Gastroesophageal sphincter (tissue), 4 donors: Measurements from ENCODE around the gene HMOX1. TPM values are rescaled to one million over a fixed set of nuclear protein-coding genes. Genes with fewer than 3 reads are reported as not detected.

Experiments used
- ATAC-seq: fragments of 150-250 bp; one replicate; pipeline ENCODE4 v1.9.1; 2016; ENCODE audit warnings: mild to moderate bottlenecking, moderate library complexity
- H3K27ac ChIP-seq, 4 donors: fragments of 200-600 bp; sonication (generic) in 3 of 4; 1 replicate in 3 of 4; 2 replicates in 1 of 4; pipeline ENCODE4 v1.5.1; 2016 to 2019
- H3K27me3 ChIP-seq: fragments of 200-600 bp; sonication (generic); one replicate; pipeline ENCODE4 v1.5.1; 2019
- H3K36me3 ChIP-seq, 2 donors: fragments of 200-600 bp; sonication (generic); one replicate each; pipeline ENCODE4 v1.5.1; 2019; ENCODE audit warnings: control low read depth in 1 of 2
- H3K4me1 ChIP-seq, 3 donors: fragments of 200-600 bp; sonication (generic); 1 replicate in 2 of 3; 2 replicates in 1 of 3; pipeline ENCODE4 v1.5.1; 2016 to 2019; ENCODE audit warnings: control low read depth in 2 of 3
- H3K4me3 ChIP-seq, 2 donors: fragments of 200-600 bp; sonication (generic); one replicate each; pipeline ENCODE4 v1.5.1; 2019; ENCODE audit warnings: mild to moderate bottlenecking in 1 of 2, moderate library complexity in 1 of 2
- H3K9me3 ChIP-seq, 3 donors: fragments of 200-600 bp; sonication (generic); one replicate each; pipeline ENCODE4 v1.5.1; 2017 to 2019; ENCODE audit warnings: control low read depth in 2 of 3
- CTCF ChIP-seq, 4 experiments: fragments of 200-600 bp in 2 of 4; fragments of 450-650 bp in 2 of 4; sonication (generic) in 1 of 4; IDR thresholded peaks; one replicate each; pipeline ENCODE4 v1.5.1; 2017 to 2019; ENCODE audit warnings: antibody characterized with exemption in 4 of 4, mild to moderate bottlenecking in 2 of 4, moderate library complexity in 2 of 4
- EP300 ChIP-seq: sonication (generic); formaldehyde crosslinking; IDR thresholded peaks from one replicate; pipeline ENCODE4 v1.6.1; 2017; ENCODE audit warnings: antibody characterized with exemption, mild to moderate bottlenecking
- POLR2A ChIP-seq, 2 donors: fragments of 450-650 bp; IDR thresholded peaks; one replicate each; pipeline ENCODE4 v1.6.1; 2017; ENCODE audit warnings: antibody characterized with exemption in 2 of 2, mild to moderate bottlenecking in 2 of 2, moderate library complexity in 1 of 2
- POLR2AphosphoS5 ChIP-seq: sonication (generic); formaldehyde crosslinking; IDR thresholded peaks from one replicate; pipeline ENCODE4 v1.6.1; 2017; ENCODE audit warnings: antibody characterized with exemption
- WGBS, 2 donors: methylation state at CpG; one replicate each; pipeline ENCODE4 v1.1.5; 2018; ENCODE audit warnings: low coverage in 1 of 2; 5-methylcytosine and 5-hydroxymethylcytosine counted together
- small RNA-seq, 4 donors: library from RNA; depleted of rRNA; stranded (forward); fragments of <200 nt; gene quantifications; one replicate each; pipeline ENCODE3, GENCODE V24; 2016
- total RNA-seq, 4 donors: library from RNA; depleted of rRNA; stranded (reverse); fragments of >200 nt; gene quantifications; one replicate each; pipeline ENCODE4 v1.1.0, GENCODE V29; 2016

The HMOX1 gene
- total RNA-seq, 4 donors from 2014 or later, result 3.0 to 317 (median 12.7) TPM

GRCh38 chr22:35442471-35442870, 61.6 kb downstream of the HMOX1 start:
- 79 to 88% methylated on average over 4 to 6 of the region's 6 CpGs for WGBS, 2 donors
- H3K36me3 ChIP-seq, result no peaks in the 10 kb centered on the region
- no peaks in the 10 kb centered on the region for H3K9me3 ChIP-seq
- H3K4me3 ChIP-seq, result no peak overlapping the region
- H3K4me1 ChIP-seq, result peaks cover 0 to 19% (median 3%) of the 10 kb centered on the region in 3 donors
- H3K27me3 ChIP-seq, result no peaks in the 10 kb centered on the region
- TF ChIP-seq POLR2AphosphoS5 (no peak), CTCF (IDR thresholded peaks at IDR 0.05) (no peak), EP300 (no peak), POLR2A (IDR thresholded peaks at IDR 0.05) (no peak)
- no peak for ATAC-seq
- H3K27ac ChIP-seq, result no peak overlapping the region

GRCh38 chr22:35443338-35443737, 62.4 kb downstream of the HMOX1 start:
- peaks cover 0 to 24% (median 3%) of the 10 kb centered on the region in 3 donors for H3K4me1 ChIP-seq
- no peak overlapping the region for H3K4me3 ChIP-seq
- no peaks in the 10 kb centered on the region for H3K36me3 ChIP-seq
- 100% methylated on average over 1 to 4 of the region's 6 CpGs for WGBS, 2 donors
- no peaks in the 10 kb centered on the region for H3K27me3 ChIP-seq
- TF ChIP-seq POLR2A (IDR thresholded peaks at IDR 0.05), result no peak
- TF ChIP-seq POLR2AphosphoS5, result no peak
- TF ChIP-seq EP300, result no peak
- no peak for TF ChIP-seq CTCF (IDR thresholded peaks at IDR 0.05)
- H3K9me3 ChIP-seq, result no peaks in the 10 kb centered on the region
- ATAC-seq, result no peak
- H3K27ac ChIP-seq, result no peak overlapping the region

Small RNA genes lying within 50 kb of the gene (small RNA-seq; reads per million reads assigned to genes)
- gene MIR3909 (0.72 to 3.5 (median 1.6) reads per million in 4 donors), gene MIR6069 (0 reads per million in 4 donors)

Other genes with a start within 250 kb of the HMOX1 start
- gene HMGXB4, start 123.6 kb upstream of the HMOX1 start, total RNA-seq, result 10 to 100 TPM; 10.8 to 19.0 (median 16.1) TPM
- 10 to 100 TPM; 22.3 to 40.3 (median 34.1) TPM for gene TOM1, start 81.2 kb upstream of the HMOX1 start, total RNA-seq
- gene MCM5, start 19.0 kb downstream of the HMOX1 start, total RNA-seq, result 10 to 100 TPM; 14.5 to 19.2 (median 15.3) TPM
- gene RASD2, start 159.7 kb downstream of the HMOX1 start, total RNA-seq, result 10 to 100 TPM in 2 of 4 donors, 1 to 10 TPM in 2; 4.7 to 45.9 (median 16.0) TPM
- gene MB, start 236.2 kb downstream of the HMOX1 start, total RNA-seq, result 10 to 100 TPM in 1 of 4 donors, 1 to 10 TPM in 2, not detected in 1; 1.0 to 12.9 (median 2.5) TPM